ENCODE measurements around the gene RSRC2. TPM values are rescaled to one million over a fixed set of nuclear protein-coding genes. Genes with fewer than 3 reads are reported as not detected.

The RSRC2 gene
- total RNA-seq, 1 experiment from 2014 or later = 64.5 TPM

DNA sequence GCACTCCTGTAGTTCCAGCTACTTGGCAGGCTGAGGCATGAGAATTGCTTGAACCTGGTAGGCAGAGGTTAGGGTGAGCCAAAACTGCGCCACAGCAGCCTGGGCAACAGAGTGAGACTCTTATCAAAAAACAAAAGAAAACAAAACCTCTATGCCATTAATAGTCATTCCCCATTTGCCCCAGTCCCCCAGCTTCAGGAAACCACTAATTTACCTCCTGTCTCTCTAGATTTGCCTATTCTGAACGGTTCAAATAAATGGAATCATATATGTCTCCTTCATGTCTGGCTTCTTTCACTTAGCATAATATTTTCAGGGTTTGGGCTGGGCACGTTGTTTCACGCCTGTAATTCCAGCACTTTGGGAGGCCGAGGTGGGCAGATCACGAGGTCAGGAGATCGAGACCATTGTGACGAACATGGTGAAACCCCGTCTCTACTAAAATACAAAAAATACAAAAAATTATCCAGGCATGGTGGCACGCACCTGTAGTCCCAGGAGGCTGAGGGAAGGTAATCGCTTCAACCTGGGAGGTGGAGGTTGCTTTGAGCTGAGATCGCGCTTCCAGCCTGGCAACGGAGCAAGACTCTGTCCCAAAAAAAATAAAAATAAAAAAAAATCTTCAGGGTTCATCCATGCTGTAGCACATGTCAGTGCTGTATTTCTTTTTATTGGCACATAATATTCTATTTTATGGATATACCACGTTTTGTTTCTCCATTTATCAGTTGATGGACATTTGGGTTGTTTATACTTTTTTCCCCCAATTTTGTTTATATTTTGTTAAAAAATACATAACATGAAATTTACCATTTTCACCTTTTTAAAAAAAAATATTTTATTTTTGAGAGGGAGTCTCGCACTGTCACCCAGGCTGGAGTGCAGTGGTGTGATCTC, 32.3 kb upstream of the RSRC2 start:
- Histone ChIP-seq H2AFZ (no peak overlapping the region), H3K79me2 (ENCODE audit: low read depth) (no peaks in the 10 kb centered on the region), H3K9me3 (ENCODE audit: insufficient read depth, low read depth) (no peaks in the 10 kb centered on the region), H4K20me1 (ENCODE audit: insufficient read depth) (no peaks in the 10 kb centered on the region), H3K4me1 (replicated peaks; ENCODE audit: insufficient read depth) (no peaks in the 10 kb centered on the region), H3F3A (ENCODE audit: insufficient read depth, low read depth) (no peaks in the 10 kb centered on the region), H3K4me3 (no peak overlapping the region), H3K9me2 (ENCODE audit: insufficient read depth) (no peaks in the 10 kb centered on the region), H3K36me3 (ENCODE audit: low read depth) (peaks cover 12% of the 10 kb centered on the region; the same call in 1 of the 2 replicates), H3K27me3 (ENCODE audit: insufficient read depth, low read depth) (no peaks in the 10 kb centered on the region), H3K27ac (no peak overlapping the region), H3K4me2 (no peak overlapping the region)
- no peak for TF ChIP-seq EZH2 (IDR thresholded peaks at IDR 0.05; ENCODE audit: low read depth)
- TF ChIP-seq, protein P1, sequence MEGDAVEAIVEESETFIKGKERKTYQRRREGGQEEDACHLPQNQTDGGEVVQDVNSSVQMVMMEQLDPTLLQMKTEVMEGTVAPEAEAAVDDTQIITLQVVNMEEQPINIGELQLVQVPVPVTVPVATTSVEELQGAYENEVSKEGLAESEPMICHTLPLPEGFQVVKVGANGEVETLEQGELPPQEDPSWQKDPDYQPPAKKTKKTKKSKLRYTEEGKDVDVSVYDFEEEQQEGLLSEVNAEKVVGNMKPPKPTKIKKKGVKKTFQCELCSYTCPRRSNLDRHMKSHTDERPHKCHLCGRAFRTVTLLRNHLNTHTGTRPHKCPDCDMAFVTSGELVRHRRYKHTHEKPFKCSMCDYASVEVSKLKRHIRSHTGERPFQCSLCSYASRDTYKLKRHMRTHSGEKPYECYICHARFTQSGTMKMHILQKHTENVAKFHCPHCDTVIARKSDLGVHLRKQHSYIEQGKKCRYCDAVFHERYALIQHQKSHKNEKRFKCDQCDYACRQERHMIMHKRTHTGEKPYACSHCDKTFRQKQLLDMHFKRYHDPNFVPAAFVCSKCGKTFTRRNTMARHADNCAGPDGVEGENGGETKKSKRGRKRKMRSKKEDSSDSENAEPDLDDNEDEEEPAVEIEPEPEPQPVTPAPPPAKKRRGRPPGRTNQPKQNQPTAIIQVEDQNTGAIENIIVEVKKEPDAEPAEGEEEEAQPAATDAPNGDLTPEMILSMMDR (conservative IDR thresholded peaks at IDR 0.05) = no peak
- no peak for DNase-seq
- POLR2A ChIA-PET (ENCODE audit: unreplicated experiment) = no interaction called here
- intact Hi-C loops (cut with micrococcal nuclease; ENCODE audit: unreplicated experiment) = no loop called here
- no TSS peak for BruUV-seq (replicated peaks)
- CTCF ChIA-PET = no interaction called here

DNA sequence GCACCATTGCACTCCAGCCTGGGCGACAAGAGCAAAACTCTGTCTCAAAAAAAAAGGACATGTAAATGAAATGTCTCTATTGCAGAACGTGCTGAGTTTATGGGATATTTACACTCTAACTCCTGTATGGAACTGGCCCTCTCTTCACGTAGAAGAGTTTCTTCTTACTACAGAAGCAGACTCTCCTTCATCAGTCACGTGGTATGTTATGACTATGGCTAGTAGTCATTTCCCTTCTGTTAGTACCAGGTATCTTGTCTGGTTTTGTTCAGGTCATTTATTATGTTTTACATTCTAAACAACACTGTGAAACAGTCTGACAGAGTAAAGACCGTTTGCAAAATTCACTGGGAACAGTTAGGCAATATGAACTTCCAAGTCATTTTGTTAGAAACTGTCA, 20.6 kb upstream of the RSRC2 start:
- TF ChIP-seq, protein P1 (conservative IDR thresholded peaks at IDR 0.05) = no peak
- no peak for TF ChIP-seq EZH2 (IDR thresholded peaks at IDR 0.05; ENCODE audit: low read depth)
- Histone ChIP-seq H3K4me1 (replicated peaks; ENCODE audit: insufficient read depth) (no peaks in the 10 kb centered on the region), H3F3A (ENCODE audit: insufficient read depth, low read depth) (no peaks in the 10 kb centered on the region), H3K27me3 (ENCODE audit: insufficient read depth, low read depth) (no peaks in the 10 kb centered on the region), H3K4me3 (no peak overlapping the region), H3K79me2 (ENCODE audit: low read depth) (no peaks in the 10 kb centered on the region), H4K20me1 (ENCODE audit: insufficient read depth) (no peaks in the 10 kb centered on the region), H3K9me2 (ENCODE audit: insufficient read depth) (no peaks in the 10 kb centered on the region), H3K27ac (no peak overlapping the region), H3K9me3 (ENCODE audit: insufficient read depth, low read depth) (no peaks in the 10 kb centered on the region), H3K36me3 (ENCODE audit: low read depth) (peaks cover 10% of the 10 kb centered on the region; the same call in 1 of the 2 replicates), H2AFZ (no peak overlapping the region), H3K4me2 (no peak overlapping the region)
- no peak for DNase-seq
- intact Hi-C loops (cut with micrococcal nuclease; ENCODE audit: unreplicated experiment) = no loop called here
- ChIA-PET POLR2A (ENCODE audit: unreplicated experiment) (no interaction called here), CTCF (no interaction called here)
- BruUV-seq (replicated peaks) = no TSS peak

GRCh38 chr12:122545855-122546254, 19.1 kb upstream of the RSRC2 start:
- Histone ChIP-seq H3K9me3 (ENCODE audit: insufficient read depth, low read depth) (no peaks in the 10 kb centered on the region), H4K20me1 (ENCODE audit: insufficient read depth) (no peaks in the 10 kb centered on the region), H3K79me2 (ENCODE audit: low read depth) (no peaks in the 10 kb centered on the region), H3K4me3 (no peak overlapping the region), H3K4me1 (replicated peaks; ENCODE audit: insufficient read depth) (no peaks in the 10 kb centered on the region), H3F3A (ENCODE audit: insufficient read depth, low read depth) (no peaks in the 10 kb centered on the region), H3K4me2 (no peak overlapping the region), H2AFZ (no peak overlapping the region), H3K27me3 (ENCODE audit: insufficient read depth, low read depth) (no peaks in the 10 kb centered on the region), H3K36me3 (ENCODE audit: low read depth) (0 out of 2 replicates have a peak, but pooled peaks cover 6% of the 10 kb centered on the region), H3K27ac (no peak overlapping the region), H3K9me2 (ENCODE audit: insufficient read depth) (no peaks in the 10 kb centered on the region)
- no TSS peak for BruUV-seq (replicated peaks)
- ChIA-PET CTCF (no interaction called here), POLR2A (ENCODE audit: unreplicated experiment) (interaction anchor here (0.6 kb wide), 1 partner anchor 215 kb away, joined by 3 read pairs; no protein-coding TSS in a partner anchor)
- intact Hi-C loops (cut with micrococcal nuclease; ENCODE audit: unreplicated experiment) = no loop called here
- no peak for DNase-seq
- TF ChIP-seq, protein P1 (conservative IDR thresholded peaks at IDR 0.05) = no peak
- no peak for TF ChIP-seq EZH2 (IDR thresholded peaks at IDR 0.05; ENCODE audit: low read depth)
